Lower lobe of right lung (tissue), 2 donors: Measurements from ENCODE around the gene OR4E1. TPM values are rescaled to one million over a fixed set of nuclear protein-coding genes. Genes with fewer than 3 reads are reported as not detected.

Experiments used
- ATAC-seq, 2 donors: fragments of 200-7000 bp; cut with Tn5 transposase; one replicate each; pipeline ENCODE4 v1.9.1; 2020 to 2022; ENCODE audit warnings: mild to moderate bottlenecking in 2 of 2, moderate library complexity in 2 of 2
- DNase-seq: peaks from one replicate; pipeline ENCODE4 v3.0.0-alpha.2; 2020
- H3K27ac ChIP-seq: fragments of 200-600 bp; one replicate; pipeline ENCODE4 v1.8.0; 2022
- H3K27me3 ChIP-seq: fragments of 200-600 bp; one replicate; pipeline ENCODE4 v1.8.0; 2022; ENCODE audit warnings: low read depth
- H3K36me3 ChIP-seq: fragments of 200-600 bp; one replicate; pipeline ENCODE4 v1.8.0; 2022; ENCODE audit warnings: mild to moderate bottlenecking
- H3K4me1 ChIP-seq: fragments of 200-600 bp; one replicate; pipeline ENCODE4 v1.8.0; 2022
- H3K4me3 ChIP-seq: fragments of 200-600 bp; one replicate; pipeline ENCODE4 v1.8.0; 2022; ENCODE audit warnings: mild to moderate bottlenecking
- H3K9me3 ChIP-seq: fragments of 200-600 bp; one replicate; pipeline ENCODE4 v1.8.0; 2022
- intact Hi-C: fragments of 100-400 bp; cut with DNase I; formaldehyde crosslinking; loops from one replicate; pipeline ENCODE4 v1.11.0; 2022
- total RNA-seq: library from RNA; stranded (reverse); fragmentation: NEBNext Ultra II Directional; extraction: Animal tissue kit (Norgen Biotek cat#: 25700); gene quantifications from one replicate; pipeline ENCODE4 v1.2.1, GENCODE V29; 2021
- TF ChIP-seq, protein P1 (sequence below): fragments of 200-600 bp; IDR thresholded peaks from one replicate; pipeline ENCODE4 v1.8.0; 2022; ENCODE audit warnings: antibody characterized with exemption, mild to moderate bottlenecking
- donor health status: DM: no; HTN: yes; CAD: no; lungs with severe emphysema.

OR4E1 gene
- total RNA-seq, 1 donor from 2014 or later = not detected

GRCh38 chr14:21652209-21652808 is 21.3 kb downstream of the OR4E1 start:
- Histone ChIP-seq H3K27me3 (no peaks in the 10 kb centered on the region), H3K27ac (no peak overlapping the region), H3K9me3 (no peaks in the 10 kb centered on the region), H3K36me3 (no peaks in the 10 kb centered on the region), H3K4me3 (no peak overlapping the region), H3K4me1 (no peaks in the 10 kb centered on the region)
- TF ChIP-seq, protein P1, sequence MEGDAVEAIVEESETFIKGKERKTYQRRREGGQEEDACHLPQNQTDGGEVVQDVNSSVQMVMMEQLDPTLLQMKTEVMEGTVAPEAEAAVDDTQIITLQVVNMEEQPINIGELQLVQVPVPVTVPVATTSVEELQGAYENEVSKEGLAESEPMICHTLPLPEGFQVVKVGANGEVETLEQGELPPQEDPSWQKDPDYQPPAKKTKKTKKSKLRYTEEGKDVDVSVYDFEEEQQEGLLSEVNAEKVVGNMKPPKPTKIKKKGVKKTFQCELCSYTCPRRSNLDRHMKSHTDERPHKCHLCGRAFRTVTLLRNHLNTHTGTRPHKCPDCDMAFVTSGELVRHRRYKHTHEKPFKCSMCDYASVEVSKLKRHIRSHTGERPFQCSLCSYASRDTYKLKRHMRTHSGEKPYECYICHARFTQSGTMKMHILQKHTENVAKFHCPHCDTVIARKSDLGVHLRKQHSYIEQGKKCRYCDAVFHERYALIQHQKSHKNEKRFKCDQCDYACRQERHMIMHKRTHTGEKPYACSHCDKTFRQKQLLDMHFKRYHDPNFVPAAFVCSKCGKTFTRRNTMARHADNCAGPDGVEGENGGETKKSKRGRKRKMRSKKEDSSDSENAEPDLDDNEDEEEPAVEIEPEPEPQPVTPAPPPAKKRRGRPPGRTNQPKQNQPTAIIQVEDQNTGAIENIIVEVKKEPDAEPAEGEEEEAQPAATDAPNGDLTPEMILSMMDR = no peak
- DNase-seq (no peak), ATAC-seq (no peak)
- intact Hi-C loops = no loop called here

DNA sequence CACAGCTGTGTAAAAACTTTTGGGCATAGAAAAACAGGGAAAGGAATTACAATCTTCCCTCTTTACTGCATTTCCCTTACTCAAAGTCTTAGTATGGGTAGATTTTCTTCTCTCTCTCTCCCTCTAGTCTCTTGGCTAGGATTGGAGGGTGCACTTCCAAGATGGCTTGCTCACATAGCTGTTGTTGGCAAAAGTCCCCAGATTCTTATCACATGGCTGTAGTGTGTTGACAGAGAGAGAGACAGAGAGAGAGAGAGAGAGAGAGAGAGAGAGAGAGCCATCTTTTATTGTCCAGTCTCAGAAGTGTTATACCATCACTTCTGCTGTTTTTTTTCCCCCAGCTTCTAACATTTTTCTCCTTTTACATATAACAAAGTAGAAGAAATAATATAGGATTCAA is 26.2 kb downstream of the OR4E1 start:
- H3K4me3 ChIP-seq = no peak overlapping the region
- H3K4me1 ChIP-seq = no peaks in the 10 kb centered on the region
- no peaks in the 10 kb centered on the region for H3K27me3 ChIP-seq
- TF ChIP-seq, protein P1 = no peak
- DNase-seq (no peak), ATAC-seq (no peak)
- H3K9me3 ChIP-seq = no peaks in the 10 kb centered on the region
- H3K27ac ChIP-seq = no peak overlapping the region
- no peaks in the 10 kb centered on the region for H3K36me3 ChIP-seq
- intact Hi-C loops = no loop called here

DNA sequence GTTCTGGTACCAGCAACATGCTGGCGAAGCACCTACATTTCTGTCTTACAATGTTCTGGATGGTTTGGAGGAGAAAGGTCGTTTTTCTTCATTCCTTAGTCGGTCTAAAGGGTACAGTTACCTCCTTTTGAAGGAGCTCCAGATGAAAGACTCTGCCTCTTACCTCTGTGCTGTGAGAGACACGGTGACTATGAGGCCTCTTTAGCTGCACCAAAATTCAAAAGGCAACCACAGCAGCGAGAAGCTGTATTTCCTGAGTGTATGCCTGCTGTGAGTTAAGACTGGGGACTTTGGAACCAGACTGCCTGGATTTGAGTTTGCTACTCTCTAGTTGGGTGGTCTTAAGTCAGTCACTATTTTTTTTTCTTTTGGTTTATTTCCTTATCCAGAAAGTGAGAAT is 30.2 kb downstream of the OR4E1 start:
- Histone ChIP-seq H3K4me3 (no peak overlapping the region), H3K27ac (no peak overlapping the region), H3K36me3 (no peaks in the 10 kb centered on the region), H3K4me1 (no peaks in the 10 kb centered on the region), H3K27me3 (no peaks in the 10 kb centered on the region), H3K9me3 (no peaks in the 10 kb centered on the region)
- TF ChIP-seq, protein P1 = no peak
- ATAC-seq (no peak), DNase-seq (no peak)
- intact Hi-C loops = no loop called here

GRCh38 chr14:21642683-21643082 is 30.9 kb downstream of the OR4E1 start:
- TF ChIP-seq, protein P1 = no peak
- H3K4me3 ChIP-seq = no peak overlapping the region
- no peak overlapping the region for H3K27ac ChIP-seq
- H3K9me3 ChIP-seq = no peaks in the 10 kb centered on the region
- no peaks in the 10 kb centered on the region for H3K4me1 ChIP-seq
- intact Hi-C loops = no loop called here
- H3K36me3 ChIP-seq = no peaks in the 10 kb centered on the region
- no peak for DNase-seq
- ATAC-seq = no peak
- H3K27me3 ChIP-seq = no peaks in the 10 kb centered on the region

DNA sequence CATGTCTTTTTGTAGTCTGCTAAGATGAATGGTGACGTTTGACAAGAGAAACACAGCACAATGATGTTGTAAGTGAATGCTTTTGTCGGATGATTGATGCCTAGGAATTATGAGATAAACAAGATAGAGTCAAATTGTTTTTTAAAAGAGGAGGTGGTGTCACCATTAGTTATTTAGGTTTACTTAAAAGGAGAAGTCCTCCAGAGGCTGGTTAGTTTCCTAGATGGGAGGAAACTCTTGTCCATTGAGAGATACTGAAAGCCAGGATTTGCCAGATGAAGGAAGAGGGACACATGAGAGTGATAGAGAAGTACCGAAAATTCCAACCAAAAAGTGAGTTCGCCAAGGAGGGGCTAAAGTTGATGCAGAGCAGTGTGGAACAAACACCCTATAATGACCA is 38.8 kb downstream of the OR4E1 start, which contains the start of gene OR10G2:
TSS of gene OR10G2 (minus strand) at position 101 of the 400 bp plus-strand sequence. CDS start at position 3, 98 bp downstream.
- ATAC-seq (no peak), DNase-seq (no peak)
- intact Hi-C loops = no loop called here
- no peaks in the 10 kb centered on the region for H3K9me3 ChIP-seq
- no peak within 1 kb of the TSS for H3K27ac ChIP-seq
- TF ChIP-seq, protein P1 = no peak
- no peaks in the 10 kb centered on the region for H3K4me1 ChIP-seq
- H3K36me3 ChIP-seq = no peaks in the 10 kb centered on the region
- no peak within 1 kb of the TSS for H3K4me3 ChIP-seq
- no peaks in the 10 kb centered on the region for H3K27me3 ChIP-seq
